ENCODE results near the gene MYLK4. TPM values are rescaled to one million over a fixed set of nuclear protein-coding genes. Genes with fewer than 3 reads are reported as not detected.

Gene MYLK4
- total and polyA plus RNA-seq, 4 donors, result 0.07 to 0.65 (median 0.39) TPM

- no peak for DNase-seq (ENCODE audit: low spot score)
- Histone ChIP-seq H3K4me3 (ENCODE audit: low read depth in 1 of 3, low read length in 3 of 3) (no peak overlapping the region), H3K36me3 (ENCODE audit: control insufficient read depth in 4 of 4, insufficient read depth in 3 of 4, low read depth in 1 of 4, low read length in 3 of 4) (no peaks in the 10 kb centered on the region), H3K27ac (ENCODE audit: low read depth in 1 of 2, low read length in 2 of 2) (no peak overlapping the region), H3K27me3 (ENCODE audit: control insufficient read depth in 4 of 4, insufficient read depth in 4 of 4, low read length in 3 of 4) (no peaks in the 10 kb centered on the region), H3K4me1 (ENCODE audit: control insufficient read depth in 4 of 4, insufficient read depth in 4 of 4, low read length in 3 of 4) (no peaks in the 10 kb centered on the region), H3K9ac (ENCODE audit: low read depth in 1 of 2, low read length in 2 of 2) (no peak overlapping the region), H3K9me3 (ENCODE audit: control insufficient read depth in 4 of 4, low read length in 3 of 4) (no peaks in the 10 kb centered on the region)
- TF ChIP-seq REST (IDR thresholded peaks at IDR 0.05) (no peak), FOXA2 (IDR thresholded peaks at IDR 0.05) (no peak), SP1 (IDR thresholded peaks at IDR 0.05) (no peak), JUND (IDR thresholded peaks at IDR 0.05) (no peak), HNF4A (conservative IDR thresholded peaks at IDR 0.05) (no peak), HNF4G (IDR thresholded peaks at IDR 0.05) (no peak), RAD21 (IDR thresholded peaks at IDR 0.05) (no peak), CTCF (IDR thresholded peaks at IDR 0.05; ENCODE audit: low read depth, low read length, missing input control) (no peak), EGR1 (IDR thresholded peaks at IDR 0.05; ENCODE audit: low read depth in 2 of 2) (no peak), FOXA1 (IDR thresholded peaks at IDR 0.05) (no peak), YY1 (IDR thresholded peaks at IDR 0.05) (no peak), MAX (IDR thresholded peaks at IDR 0.05) (no peak), RXRA (IDR thresholded peaks at IDR 0.05) (no peak), NR2F2 (IDR thresholded peaks at IDR 0.05) (no peak), TAF1 (conservative IDR thresholded peaks at IDR 0.05) (no peak), ZBTB33 (IDR thresholded peaks at IDR 0.05) (no peak), GABPA (IDR thresholded peaks at IDR 0.05 in 1 of 2, conservative IDR thresholded peaks at IDR 0.05 in 1 of 2) (no peak), ATF3 (IDR thresholded peaks at IDR 0.05) (no peak)
- WGBS, result 89% methylated on average over 2 of the region's 2 CpGs
Measured at GRCh38 chr6:2676048-2676447, 74.7 kb downstream of the MYLK4 start.
